ENCODE measurements around the gene DCDC1. TPM values are rescaled to one million over a fixed set of nuclear protein-coding genes. Genes with fewer than 3 reads are reported as not detected.

DCDC1 gene
- total RNA-seq, 1 donor from 2014 or later, result not detected

DNA sequence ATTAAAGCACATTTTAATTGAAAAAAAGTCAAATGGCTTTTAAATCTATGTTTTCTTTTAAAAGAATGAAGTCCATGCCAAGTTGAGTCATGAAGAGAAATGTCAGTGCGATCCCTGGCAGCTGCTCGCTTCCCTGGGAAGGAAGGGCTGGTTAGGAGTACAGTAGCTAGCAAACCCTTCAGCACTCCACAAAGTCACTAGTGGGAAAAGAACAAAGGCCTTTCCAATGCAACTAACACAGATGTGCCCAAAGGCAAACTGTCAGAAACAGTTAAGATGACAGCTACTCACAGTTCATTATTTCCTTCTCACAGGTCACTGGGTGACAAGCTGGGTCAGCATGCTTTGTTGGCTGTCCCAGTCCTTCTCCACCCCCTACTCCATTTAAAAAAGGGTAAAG lies 308.7 kb downstream of the DCDC1 start:
- Histone ChIP-seq H3K27me3 (no peaks in the 10 kb centered on the region), H3K4me3 (no peak overlapping the region), H3K36me3 (no peaks in the 10 kb centered on the region), H3K27ac (no peak overlapping the region), H3K4me1 (no peaks in the 10 kb centered on the region), H3K9me3 (no peaks in the 10 kb centered on the region)
- TF ChIP-seq CTCF (IDR thresholded peaks at IDR 0.05), result no peak
- DNase-seq (ENCODE audit: low spot score in 2 of 2), result no peak
- intact Hi-C loops (cut with DNase I), result no loop called here

DNA sequence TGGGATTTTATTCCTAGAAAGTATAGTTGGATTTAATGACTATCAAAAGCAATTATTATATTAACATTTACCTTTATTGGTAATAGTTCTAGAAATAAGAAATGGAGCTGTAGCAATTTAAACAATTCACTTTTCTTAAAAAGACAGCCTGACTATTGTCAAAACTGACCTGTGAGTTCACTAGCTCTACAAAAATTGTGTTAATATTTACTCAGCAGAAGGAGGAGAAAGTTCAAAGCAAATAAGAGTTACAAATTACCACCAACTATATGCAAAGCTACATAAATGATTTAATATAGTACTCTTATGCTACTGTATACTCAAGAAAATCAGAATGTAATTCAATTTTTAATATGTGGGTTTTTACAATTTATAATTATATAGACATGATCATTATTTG lies 310.0 kb downstream of the DCDC1 start:
- Histone ChIP-seq H3K36me3 (no peaks in the 10 kb centered on the region), H3K4me1 (no peaks in the 10 kb centered on the region), H3K27ac (no peak overlapping the region), H3K27me3 (no peaks in the 10 kb centered on the region), H3K9me3 (no peaks in the 10 kb centered on the region), H3K4me3 (no peak overlapping the region)
- intact Hi-C loops (cut with DNase I), result no loop called here
- DNase-seq (ENCODE audit: low spot score in 2 of 2), result no peak
- TF ChIP-seq CTCF (IDR thresholded peaks at IDR 0.05), result no peak

GRCh38 chr11:31050061-31050765 lies 319.3 kb downstream of the DCDC1 start:
- no peaks in the 10 kb centered on the region for H3K36me3 ChIP-seq
- no peak for DNase-seq (ENCODE audit: low spot score in 2 of 2)
- H3K27ac ChIP-seq, result no peak overlapping the region
- TF ChIP-seq CTCF (IDR thresholded peaks at IDR 0.05), result no peak
- H3K9me3 ChIP-seq, result no peaks in the 10 kb centered on the region
- intact Hi-C loops (cut with DNase I), result no loop called here
- H3K4me1 ChIP-seq, result no peaks in the 10 kb centered on the region
- H3K27me3 ChIP-seq, result no peaks in the 10 kb centered on the region
- H3K4me3 ChIP-seq, result no peak overlapping the region

- Histone ChIP-seq H3K27me3 (no peaks in the 10 kb centered on the region), H3K4me1 (no peaks in the 10 kb centered on the region), H3K9me3 (no peaks in the 10 kb centered on the region), H3K27ac (no peak overlapping the region), H3K4me3 (no peak overlapping the region), H3K36me3 (no peaks in the 10 kb centered on the region)
- no peak for TF ChIP-seq CTCF (IDR thresholded peaks at IDR 0.05)
- no peak for DNase-seq (ENCODE audit: low spot score in 2 of 2)
- intact Hi-C loops (cut with DNase I), result no loop called here
Observed at GRCh38 chr11:31045335-31045734, 324.2 kb downstream of the DCDC1 start.

GRCh38 chr11:31030138-31030792 lies 339.3 kb downstream of the DCDC1 start:
- intact Hi-C loops (cut with DNase I), result no loop called here
- Histone ChIP-seq H3K4me1 (no peaks in the 10 kb centered on the region), H3K4me3 (no peak overlapping the region), H3K27me3 (no peaks in the 10 kb centered on the region), H3K27ac (no peak overlapping the region), H3K36me3 (no peaks in the 10 kb centered on the region), H3K9me3 (no peaks in the 10 kb centered on the region)
- no peak for DNase-seq (ENCODE audit: low spot score in 2 of 2)
- no peak for TF ChIP-seq CTCF (IDR thresholded peaks at IDR 0.05)
